Skeletal muscle cell (primary cell): Measurements from ENCODE around the gene TMEM19.
A peak's percentile ranks its signal among the peaks of the same experiment; 100 is the strongest.

Experiments
- DNase-seq: peaks from one replicate; pipeline ENCODE4 v3.0.0-alpha.2; 2010; ENCODE audit warnings: low read depth
- H3K4me3 ChIP-seq: 2 replicates; pipeline ENCODE4 v1.5.1; 2011; ENCODE audit warnings: low read depth, mild to moderate bottlenecking, control low read depth, low read length, moderate library complexity

Gene TMEM19

DNA sequence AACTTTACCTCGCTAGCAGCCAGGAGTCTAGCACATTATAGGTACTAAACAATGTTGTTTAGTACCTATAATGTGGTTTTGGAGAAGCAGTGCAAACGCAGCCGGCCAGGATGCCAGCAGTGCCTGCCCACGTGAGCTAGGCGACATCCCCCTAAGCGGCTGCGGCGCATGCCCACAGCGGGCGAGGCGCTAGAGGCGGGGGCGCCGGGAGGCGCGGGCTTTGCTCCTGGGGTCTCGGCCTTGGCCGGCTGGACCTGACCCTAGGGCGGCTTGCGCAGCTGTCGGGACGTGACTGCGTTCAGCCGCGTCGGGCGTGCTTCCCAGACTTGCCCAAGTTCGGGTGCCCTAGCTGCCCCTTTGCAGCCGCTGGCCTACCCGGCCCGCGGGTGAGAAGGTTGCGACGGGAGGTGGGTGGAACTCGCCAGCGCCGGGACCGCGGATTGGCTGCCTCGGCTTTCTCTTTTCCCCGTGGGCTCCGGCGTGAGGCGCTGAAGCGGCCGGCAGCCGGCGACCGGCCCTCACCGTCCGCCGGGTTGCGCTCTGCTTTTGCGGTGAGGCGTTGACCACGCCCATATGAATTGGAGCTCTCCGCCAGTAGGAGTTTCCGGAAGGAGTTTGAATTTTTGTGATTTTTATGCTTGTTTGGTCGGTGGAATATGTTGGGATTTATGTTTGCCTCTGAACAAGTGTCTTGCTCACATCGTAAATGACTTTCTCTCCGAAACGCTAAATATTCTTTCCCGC lies at the start of gene TMEM19:
Gene TMEM19 (plus strand): TSS at position 169 of the 744 bp plus-strand sequence. CDS start 599 bp downstream, outside the sequence.
- peak; percentile 62 for DNase-seq
- H3K4me3 ChIP-seq, result peak within 1 kb of the TSS; percentile 76

DNA sequence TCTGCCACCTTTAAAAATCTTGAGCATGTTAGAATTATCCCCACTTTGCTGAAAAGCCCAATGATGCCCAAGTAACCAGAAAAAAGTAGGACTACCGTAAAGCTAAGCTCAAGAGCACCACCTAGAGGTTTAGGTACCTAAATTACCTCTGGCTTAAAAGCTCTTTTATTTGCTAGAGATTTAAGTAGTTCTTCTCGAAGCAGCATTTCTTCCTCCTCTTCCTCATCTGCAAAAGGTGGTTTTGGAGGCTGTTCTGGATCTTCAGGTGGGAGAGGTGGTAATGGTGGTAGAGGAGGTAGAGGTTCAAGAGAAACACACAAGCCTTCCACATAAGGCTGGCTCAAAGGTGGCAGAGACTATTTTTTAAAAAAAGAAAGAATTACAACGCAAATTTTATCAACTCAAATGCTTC lies 49.2 kb upstream of the TMEM19 start:
- peak; percentile 23 for DNase-seq
- H3K4me3 ChIP-seq, result no peak overlapping the region

DNA sequence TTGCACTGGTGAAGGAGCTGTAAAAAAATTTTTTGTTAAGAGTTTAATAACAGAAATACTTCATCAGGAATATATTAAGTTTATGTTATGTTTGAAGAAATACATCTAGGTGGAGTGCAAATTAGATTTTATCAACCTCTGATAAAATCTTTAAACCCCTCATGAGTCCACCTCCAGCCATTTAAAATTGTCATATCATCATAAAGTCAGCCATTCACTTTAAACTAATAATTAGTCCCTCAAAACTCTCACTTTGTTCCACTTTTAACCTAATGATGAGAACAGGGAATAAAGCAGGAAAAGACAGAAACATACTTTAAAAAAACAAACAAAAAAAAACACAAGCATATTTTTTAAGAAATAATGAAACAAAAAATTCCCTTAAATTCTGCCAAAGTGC lies 47.4 kb upstream of the TMEM19 start:
- DNase-seq, result no peak
- H3K4me3 ChIP-seq, result no peak overlapping the region

DNA sequence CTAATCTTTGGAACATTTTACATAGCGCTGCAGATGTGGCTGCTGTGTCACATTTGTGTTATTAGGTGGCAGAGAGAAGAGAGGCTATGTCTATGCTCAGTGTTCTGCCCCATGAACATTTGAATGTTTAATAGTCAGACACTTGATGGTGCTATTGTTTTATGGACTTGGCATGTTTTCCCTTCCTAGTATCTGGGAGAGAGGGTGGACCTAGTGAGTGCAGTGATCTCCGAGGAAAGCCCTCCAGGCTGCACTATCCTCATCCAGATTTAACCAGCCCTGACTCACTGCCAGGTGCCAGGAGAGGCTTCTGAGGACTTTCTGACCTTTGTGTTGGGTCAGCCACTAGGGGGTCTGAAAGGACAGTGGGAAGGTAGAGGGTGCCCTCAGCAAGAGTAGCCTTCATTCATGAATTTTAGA lies 46.5 kb upstream of the TMEM19 start:
- no peak overlapping the region for H3K4me3 ChIP-seq
- DNase-seq, result no peak

DNA sequence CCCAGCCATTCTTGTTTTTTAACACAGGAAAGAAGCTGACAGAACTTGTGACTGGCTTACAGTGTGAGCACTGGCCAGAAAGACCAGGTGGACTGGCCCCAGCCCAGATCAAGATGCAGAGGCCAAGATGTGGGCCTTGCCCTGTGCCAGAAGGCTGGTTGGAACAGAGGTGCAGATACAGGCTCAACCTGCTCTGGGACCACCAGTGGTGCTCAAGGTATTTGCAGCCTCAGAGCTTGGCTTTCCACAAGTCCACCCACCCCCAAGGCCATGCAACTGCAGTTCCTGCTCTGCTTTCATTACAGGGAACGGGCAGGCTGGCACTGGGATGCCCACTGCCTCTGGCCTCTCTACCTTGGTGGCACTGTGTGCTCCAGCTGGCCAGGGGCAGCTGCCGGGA lies 45.6 kb upstream of the TMEM19 start:
- H3K4me3 ChIP-seq, result no peak overlapping the region
- no peak for DNase-seq

DNA sequence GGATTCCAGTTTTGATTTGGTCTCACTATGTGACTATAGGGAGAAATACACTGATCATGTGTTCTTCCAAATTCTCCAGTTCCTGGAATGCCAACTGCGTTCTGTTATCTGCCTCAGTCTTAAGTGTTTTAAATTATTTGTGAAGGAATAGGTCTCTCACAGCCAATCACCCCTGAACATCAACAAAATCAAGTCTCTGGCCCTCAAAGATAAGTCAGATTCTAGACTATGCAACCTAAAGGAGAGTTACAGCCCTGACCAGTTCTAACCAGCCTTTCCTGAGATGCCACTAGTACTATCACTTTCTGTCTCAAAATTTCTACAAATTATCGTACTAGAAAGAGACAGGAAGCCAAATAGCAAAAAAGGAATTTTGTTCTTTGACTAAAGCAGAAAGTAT lies 44.5 kb upstream of the TMEM19 start:
- DNase-seq, result no peak
- H3K4me3 ChIP-seq, result no peak overlapping the region

DNA sequence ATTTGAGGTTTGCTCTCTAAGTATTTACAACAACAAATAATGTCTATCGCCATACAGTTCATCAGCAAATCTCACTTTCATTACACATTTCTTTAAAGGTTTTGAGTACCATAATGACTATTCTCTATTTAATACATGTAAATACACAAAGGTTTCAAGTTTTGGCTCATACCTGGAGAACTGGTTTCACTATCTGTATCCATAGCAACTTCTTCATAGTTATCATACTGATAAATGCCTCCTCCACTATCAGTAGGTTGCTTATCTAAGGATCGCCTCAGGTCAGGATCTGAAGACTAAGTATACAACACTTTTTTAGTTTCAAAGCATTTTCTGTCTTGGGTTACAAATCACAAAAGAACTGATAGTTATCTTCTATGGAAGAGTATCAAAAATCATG lies 43.6 kb upstream of the TMEM19 start:
- no peak overlapping the region for H3K4me3 ChIP-seq
- no peak for DNase-seq

DNA sequence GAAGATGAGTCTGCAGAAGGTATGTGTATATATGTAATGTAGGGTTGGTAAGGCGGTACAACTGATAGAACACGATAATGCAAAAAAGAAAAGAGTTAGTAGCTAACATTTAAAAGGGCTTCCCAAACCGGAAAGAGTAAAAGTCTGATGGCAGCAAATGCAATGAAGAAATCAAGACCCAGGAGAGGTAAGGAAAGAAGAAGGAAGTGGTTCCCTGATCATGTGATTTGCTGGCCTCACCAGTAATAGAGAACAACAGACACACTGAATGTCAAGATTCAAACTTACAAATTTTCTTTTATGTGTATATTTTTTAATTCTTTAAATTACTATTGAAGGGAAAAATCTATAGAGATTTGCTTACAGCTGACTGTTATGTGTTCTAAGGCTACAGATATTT lies 40.6 kb upstream of the TMEM19 start:
- DNase-seq, result no peak
- H3K4me3 ChIP-seq, result no peak overlapping the region

DNA sequence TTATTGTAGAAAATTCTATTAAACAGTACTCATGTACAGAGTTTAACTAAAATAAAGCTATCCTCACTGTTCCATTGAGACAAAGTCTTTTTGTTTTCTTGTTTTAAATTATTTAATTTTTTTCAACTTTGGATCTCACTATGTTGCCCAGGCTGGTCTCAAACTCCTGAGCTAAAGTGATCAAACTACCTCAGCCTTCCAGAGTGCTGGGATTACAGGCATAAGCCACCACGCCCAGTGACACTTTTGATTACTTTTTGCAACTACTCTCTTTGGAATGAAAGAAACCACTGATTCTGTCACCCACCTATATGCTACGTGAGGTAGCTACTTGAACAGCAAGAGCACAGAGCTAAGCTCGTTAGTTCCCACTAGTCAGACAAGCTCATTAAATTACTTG lies 39.4 kb upstream of the TMEM19 start:
- no peak for DNase-seq
- no peak overlapping the region for H3K4me3 ChIP-seq

DNA sequence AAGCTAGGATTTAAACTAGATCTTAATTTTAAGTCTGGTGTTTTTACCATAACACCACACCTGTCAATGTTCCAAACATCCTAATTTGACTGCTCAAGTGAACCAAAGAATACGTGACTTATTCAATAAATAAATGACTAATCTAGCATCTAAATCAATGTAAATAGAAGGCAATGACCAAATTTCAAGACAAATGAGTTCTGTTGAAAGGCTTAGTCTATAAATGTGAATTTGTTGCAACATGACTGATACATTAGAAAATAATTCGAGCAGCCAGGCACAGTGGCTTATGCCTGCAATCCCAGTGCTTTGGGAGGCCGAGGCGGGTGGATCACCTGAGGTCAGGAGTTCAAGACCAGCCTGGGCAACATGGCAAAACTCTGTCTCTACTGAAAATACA lies 37.3 kb upstream of the TMEM19 start:
- no peak for DNase-seq
- H3K4me3 ChIP-seq, result no peak overlapping the region

DNA sequence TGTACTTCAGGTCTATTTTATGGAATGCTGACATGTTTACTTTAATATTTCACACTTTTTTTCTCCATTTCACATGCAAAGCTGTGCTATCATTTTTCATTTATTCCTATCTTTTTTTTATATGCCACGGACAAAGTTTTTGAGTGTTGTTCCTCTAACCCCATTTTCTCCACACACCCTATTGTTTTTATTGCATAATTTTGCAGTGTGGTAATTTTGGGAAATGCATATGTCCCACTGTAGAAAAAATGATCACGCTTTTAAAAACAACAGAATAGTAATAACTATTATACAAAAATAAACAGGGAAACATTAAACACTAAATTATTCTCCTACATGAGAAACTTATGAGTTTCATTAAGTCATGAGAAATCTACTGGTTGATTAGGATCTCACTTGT lies 36.5 kb upstream of the TMEM19 start:
- no peak overlapping the region for H3K4me3 ChIP-seq

DNA sequence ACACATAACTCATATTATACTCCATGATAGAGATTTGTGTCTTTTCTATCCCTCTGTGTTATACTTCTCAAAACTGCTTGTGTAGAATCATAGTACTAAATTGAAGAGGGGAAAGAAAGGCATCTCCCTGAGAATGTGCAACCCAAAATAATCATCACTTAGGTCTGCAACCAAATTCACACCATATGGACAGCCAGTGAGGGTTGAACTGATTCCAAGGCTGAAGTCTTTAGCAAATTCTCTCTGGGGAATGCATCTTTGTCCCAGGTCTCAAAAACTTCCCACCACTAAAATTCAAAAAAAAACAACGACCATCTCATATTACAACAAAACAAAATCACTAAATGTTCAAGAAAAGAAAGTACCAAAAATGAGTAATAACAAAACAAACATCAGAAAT lies 33.2 kb upstream of the TMEM19 start:
- no peak for DNase-seq
- no peak overlapping the region for H3K4me3 ChIP-seq

More for the DNA sequence above, 36.5 kb upstream of the TMEM19 start:
- no peak for DNase-seq

DNA sequence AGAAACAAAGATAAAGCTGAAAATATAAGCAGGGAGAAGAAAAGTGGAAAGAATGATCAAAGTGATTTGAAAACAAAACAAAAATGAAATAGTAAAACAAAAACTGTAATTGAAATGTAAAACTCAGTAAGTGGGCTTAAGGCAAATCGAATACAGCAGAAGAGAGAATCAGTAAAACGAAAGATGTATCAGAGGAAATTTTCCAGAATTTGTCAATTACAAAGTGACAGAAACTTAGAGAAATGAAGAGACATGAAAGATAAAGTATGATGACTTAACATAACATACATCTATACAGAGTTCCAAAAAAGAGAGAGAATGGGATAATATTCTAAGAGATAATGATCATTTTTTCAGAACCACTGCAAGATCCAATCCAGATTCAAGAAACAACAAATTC lies 32.7 kb upstream of the TMEM19 start:
- H3K4me3 ChIP-seq, result no peak overlapping the region
- no peak for DNase-seq

DNA sequence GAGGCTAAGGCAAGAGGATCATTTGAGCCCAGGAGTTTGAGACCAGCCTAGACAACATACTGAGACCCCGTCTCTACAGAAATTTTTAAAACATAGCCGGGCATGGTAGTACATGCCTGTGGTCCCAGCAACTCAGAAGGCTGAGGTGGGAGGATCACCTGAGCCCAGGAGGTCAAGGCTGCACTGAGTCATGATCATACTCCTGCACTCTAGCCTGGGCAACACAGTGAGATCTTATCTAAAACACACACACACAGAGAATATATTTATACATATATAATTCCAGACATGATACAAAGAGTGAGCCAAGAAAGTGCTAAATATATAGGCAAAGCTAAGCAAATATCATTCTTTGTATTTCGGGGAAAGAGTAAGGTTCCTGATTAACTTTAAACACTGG lies 31.7 kb upstream of the TMEM19 start:
- no peak overlapping the region for H3K4me3 ChIP-seq
- no peak for DNase-seq

DNA sequence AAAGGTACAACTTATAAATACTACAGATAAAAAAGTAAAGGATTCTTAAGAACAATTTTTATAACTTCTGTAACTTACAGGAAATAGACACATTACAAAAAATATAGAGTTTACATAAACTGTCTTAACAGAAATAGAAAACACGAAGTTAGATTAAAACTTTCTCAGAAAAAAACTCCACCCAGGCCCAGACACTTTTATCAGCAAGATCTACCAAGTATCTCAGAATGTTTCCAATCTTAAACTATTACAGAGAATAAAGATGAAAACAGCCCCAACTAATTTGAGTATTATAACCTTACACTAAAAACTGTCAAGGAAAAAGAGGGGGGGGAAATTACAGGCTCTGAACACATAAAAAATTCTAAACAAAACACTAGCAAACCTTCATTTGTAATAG lies 30.4 kb upstream of the TMEM19 start:
- no peak for DNase-seq
- no peak overlapping the region for H3K4me3 ChIP-seq

DNA sequence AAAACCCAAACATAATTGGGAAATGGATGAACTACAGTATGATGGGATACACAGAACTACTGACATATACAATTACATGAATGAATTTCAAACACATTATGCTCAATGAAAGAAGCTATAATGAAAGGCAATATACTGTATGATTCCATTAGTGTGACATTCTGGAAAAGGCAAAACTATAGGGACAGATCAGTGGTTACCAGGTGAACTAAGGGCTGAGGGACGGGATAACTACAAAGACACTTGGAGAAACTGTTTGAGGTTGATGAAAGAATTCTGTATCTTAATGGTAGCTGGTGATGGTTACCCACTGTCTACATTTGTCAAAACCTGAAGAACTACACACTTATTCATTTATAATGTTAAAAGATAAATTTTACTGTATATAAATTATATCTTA lies 30.0 kb upstream of the TMEM19 start:
- no peak overlapping the region for H3K4me3 ChIP-seq
- DNase-seq, result no peak

DNA sequence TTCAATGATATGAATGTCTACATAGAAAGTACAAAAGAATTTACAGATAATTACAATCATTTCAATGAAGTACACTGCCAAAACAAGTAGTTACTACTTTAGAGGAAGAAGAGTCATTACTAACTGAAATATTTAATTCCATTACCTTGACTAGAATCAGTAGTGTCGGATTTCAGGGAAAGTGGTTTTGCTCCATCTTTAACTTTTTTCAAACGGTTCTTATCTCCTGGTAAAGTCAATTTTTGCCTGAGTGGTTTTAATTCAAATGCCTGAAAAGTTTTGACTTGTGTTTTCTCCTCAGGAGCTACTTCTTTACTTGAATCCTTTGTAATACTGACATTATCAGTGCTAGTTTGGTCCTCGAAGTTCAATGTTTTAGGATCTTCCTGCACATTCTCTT lies 29.1 kb upstream of the TMEM19 start:
- no peak overlapping the region for H3K4me3 ChIP-seq
- no peak for DNase-seq

DNA sequence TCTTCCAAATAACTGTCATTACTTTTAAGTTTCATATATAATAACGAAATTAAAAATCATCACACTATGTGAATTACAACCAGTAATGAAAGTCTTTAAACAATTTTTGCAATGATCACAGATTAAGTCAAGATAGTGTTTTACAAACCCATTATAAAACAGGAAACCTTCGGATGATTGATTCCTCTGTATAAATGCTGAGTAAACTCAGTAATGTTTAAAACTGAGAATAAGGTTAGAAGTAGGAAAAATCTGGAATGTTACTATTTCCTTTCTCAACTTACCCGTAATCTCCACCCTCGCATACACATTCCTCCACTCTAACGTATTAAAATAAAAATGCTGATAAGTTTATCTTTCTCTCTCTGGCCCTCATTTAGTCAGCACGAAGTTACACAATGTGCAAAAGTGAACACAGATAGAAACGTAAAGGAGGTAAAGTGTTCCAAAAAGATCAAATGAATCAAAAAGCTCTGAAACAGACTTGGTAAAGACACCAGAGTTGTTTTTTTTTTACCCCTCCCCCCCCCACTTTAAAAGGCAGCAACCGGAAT lies 23.8 kb upstream of the TMEM19 start:
- peak overlapping the region; percentile 95 for H3K4me3 ChIP-seq
- peak; percentile 12 for DNase-seq

DNA sequence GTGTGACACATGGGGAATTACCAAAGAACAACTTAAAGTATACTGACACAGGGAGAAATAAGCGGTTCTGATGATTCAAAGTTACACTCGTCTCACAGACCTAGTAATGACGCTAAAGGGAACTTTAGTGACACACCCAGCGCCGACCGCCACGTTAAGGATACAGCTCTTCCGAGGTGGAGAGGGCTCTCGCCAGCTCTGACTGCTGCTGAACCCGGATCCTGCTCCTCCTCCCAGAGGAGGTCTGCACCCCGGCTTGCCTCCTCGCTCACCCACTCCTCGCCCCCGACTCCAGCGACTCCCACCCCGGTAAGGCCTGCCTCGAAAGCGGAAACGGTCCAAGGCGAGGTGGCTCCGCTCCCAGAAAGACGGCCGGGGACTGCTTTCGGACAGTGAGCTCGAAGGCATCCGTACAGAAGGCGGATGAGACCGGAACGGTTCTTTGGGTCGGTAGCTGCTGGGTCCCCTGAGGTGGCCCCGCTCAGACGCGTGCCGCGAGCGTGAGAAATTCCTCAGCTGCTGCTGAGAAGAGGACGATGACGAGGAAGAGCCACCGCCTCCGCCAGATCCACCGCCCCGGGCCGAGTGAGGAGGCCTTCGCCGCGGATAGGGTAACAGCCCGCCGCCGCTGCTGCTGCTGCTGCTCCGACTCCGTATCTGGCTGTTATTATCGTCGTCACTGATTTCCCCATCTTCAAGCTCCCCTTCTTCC lies 22.9 kb upstream of the TMEM19 start:
- H3K4me3 ChIP-seq, result peak overlapping the region; percentile 95
- peak; percentile 15 for DNase-seq

DNA sequence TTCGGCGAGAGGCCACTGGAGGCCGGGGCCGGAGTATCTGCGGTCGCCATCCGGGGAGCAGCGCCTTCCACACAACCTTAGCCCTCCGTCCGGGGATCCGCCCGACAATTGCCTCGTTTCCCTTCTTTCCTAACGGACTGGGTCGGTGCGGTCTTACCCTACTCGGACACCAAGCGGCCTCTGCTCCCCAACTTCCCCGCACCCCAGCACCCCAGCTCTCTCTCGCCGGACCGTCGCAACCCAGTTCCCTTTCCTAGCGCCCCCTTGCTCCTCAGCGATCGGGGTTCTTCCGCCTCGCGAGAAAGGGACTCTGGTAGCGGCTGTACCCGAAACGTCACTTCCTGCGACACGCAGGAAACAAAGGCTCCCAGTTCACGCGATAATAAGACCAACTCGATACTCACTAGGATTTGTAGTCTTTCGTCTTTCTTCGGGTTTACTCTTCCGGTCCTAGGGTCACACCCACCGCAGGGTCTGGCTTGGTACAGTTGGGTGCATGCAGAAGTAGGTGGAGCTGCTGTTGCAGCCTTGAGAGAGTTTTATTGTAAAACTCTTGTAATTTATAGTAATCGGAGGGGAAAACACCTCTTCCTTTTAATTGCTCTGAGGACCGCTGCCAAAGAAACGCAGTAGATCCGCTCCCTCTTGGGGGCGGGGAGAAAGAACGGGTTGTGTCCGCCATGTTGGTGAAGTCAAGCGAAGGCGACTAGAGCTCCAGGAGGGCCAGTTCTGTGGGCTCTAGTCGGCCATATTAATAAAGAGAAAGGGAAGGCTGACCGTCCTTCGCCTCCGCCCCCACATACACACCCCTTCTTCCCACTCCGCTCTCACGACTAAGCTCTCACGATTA lies 22.1 kb upstream of the TMEM19 start, which contains the start of the genes THAP2 and ZFC3H1:
Gene THAP2 (plus strand): TSS at position 741 of the 850 bp plus-strand sequence. CDS start 209 bp downstream, outside the sequence.
Gene ZFC3H1 (minus strand): TSS at position 288 of the 850 bp plus-strand sequence. CDS start 238 bp downstream, at position 50.
- DNase-seq, result peak; percentile 99
- peak within 1 kb of the TSS; percentile 95 for H3K4me3 ChIP-seq
